Suprapubic skin (tissue), 4 donors: ENCODE results near the gene TBC1D19. TPM values are rescaled to one million over a fixed set of nuclear protein-coding genes. Genes with fewer than 3 reads are reported as not detected.

Experiments
- DNase-seq, 2 donors: peaks; one replicate each; pipeline ENCODE4 v3.0.0-alpha.2; 2019; ENCODE audit warnings: low spot score in 2 of 2
- H3K27ac ChIP-seq: fragments of 200-600 bp; sonication (generic); one replicate; pipeline ENCODE4 v1.5.1; 2019
- H3K27me3 ChIP-seq: fragments of 200-600 bp; sonication (generic); one replicate; pipeline ENCODE4 v1.5.1; 2019
- H3K36me3 ChIP-seq: fragments of 200-600 bp; sonication (generic); one replicate; pipeline ENCODE4 v1.5.1; 2019
- H3K4me1 ChIP-seq: fragments of 200-600 bp; sonication (generic); one replicate; pipeline ENCODE4 v1.5.1; 2019
- H3K4me3 ChIP-seq: fragments of 200-600 bp; sonication (generic); one replicate; pipeline ENCODE4 v1.5.1; 2019; ENCODE audit warnings: mild to moderate bottlenecking
- H3K9me3 ChIP-seq: fragments of 200-600 bp; sonication (generic); one replicate; pipeline ENCODE4 v1.5.1; 2019
- CTCF ChIP-seq, 2 donors: fragments of 200-600 bp in 1 of 2; fragments of 450-650 bp in 1 of 2; sonication (generic) in 1 of 2; IDR thresholded peaks; one replicate each; pipeline ENCODE4 v1.5.1; 2016 to 2019; ENCODE audit warnings: antibody characterized with exemption in 2 of 2, mild to moderate bottlenecking in 1 of 2, moderate library complexity in 1 of 2
- EP300 ChIP-seq: sonication (generic); formaldehyde crosslinking; IDR thresholded peaks from one replicate; pipeline ENCODE4 v1.6.1; 2017; ENCODE audit warnings: antibody characterized with exemption
- POLR2A ChIP-seq, 2 donors: fragments of 450-650 bp; IDR thresholded peaks; one replicate each; pipeline ENCODE4 v1.6.1; 2017; ENCODE audit warnings: antibody characterized with exemption in 2 of 2, mild to moderate bottlenecking in 2 of 2, moderate library complexity in 2 of 2
- POLR2AphosphoS5 ChIP-seq, 3 donors: sonication (generic); formaldehyde crosslinking; IDR thresholded peaks; one replicate each; pipeline ENCODE4 v1.6.1; 2017; ENCODE audit warnings: antibody characterized with exemption in 3 of 3
- WGBS: methylation state at CpG from one replicate; pipeline ENCODE4 v1.1.5; 2018; 5-methylcytosine and 5-hydroxymethylcytosine counted together
- total RNA-seq, 4 donors: library from RNA; depleted of rRNA; stranded (reverse); fragments of >200 nt; gene quantifications; one replicate each; pipeline ENCODE4 v1.1.0, GENCODE V29; 2016

The TBC1D19 gene
- total RNA-seq, 4 donors from 2014 or later = 6.2 to 16.2 (median 11.9) TPM

DNA sequence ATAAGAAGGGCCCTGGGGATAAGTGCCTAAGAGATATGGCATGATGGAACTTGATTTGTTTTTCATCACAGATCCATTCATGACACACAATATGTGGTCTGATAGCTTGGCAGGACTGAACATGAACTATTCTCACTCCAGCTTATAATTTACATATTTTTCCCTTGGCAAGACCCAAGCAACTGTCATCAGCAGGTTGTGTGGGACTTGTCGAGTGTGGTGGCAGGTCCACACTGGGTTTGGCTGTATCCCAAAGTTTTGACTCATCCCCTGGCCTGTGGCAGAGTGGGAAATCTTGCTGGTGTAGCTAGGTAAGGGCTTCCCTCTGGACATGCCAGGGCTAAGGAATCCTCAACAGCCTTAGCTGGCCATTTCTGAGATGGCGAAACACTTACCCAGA lies 195.8 kb downstream of the TBC1D19 start:
- Histone ChIP-seq H3K36me3 (no peaks in the 10 kb centered on the region), H3K9me3 (no peaks in the 10 kb centered on the region), H3K4me3 (no peak overlapping the region), H3K27me3 (no peaks in the 10 kb centered on the region), H3K4me1 (peaks cover 27% of the 10 kb centered on the region), H3K27ac (peak overlapping the region; percentile 76)
- no peak for DNase-seq
- no peak for TF ChIP-seq CTCF (IDR thresholded peaks at IDR 0.05)
- TF ChIP-seq EP300 = no peak
- no peak for TF ChIP-seq POLR2A (IDR thresholded peaks at IDR 0.05)
- no peak for TF ChIP-seq POLR2AphosphoS5 (IDR thresholded peaks at IDR 0.05)
- 23% methylated on average over 2 of the region's 2 CpGs for WGBS

- Histone ChIP-seq H3K4me3 (no peak overlapping the region), H3K4me1 (peaks cover 27% of the 10 kb centered on the region), H3K9me3 (no peaks in the 10 kb centered on the region), H3K36me3 (no peaks in the 10 kb centered on the region), H3K27ac (peak overlapping the region; percentile 65), H3K27me3 (no peaks in the 10 kb centered on the region)
- no peak for TF ChIP-seq CTCF (IDR thresholded peaks at IDR 0.05)
- TF ChIP-seq POLR2AphosphoS5 (IDR thresholded peaks at IDR 0.05) = no peak
- TF ChIP-seq POLR2A (IDR thresholded peaks at IDR 0.05) = no peak
- TF ChIP-seq EP300 = no peak
- 59% methylated on average over 1 of the region's 1 CpG for WGBS
- no peak for DNase-seq
Measured at GRCh38 chr4:26780539-26780938, 196.7 kb downstream of the TBC1D19 start.

DNA sequence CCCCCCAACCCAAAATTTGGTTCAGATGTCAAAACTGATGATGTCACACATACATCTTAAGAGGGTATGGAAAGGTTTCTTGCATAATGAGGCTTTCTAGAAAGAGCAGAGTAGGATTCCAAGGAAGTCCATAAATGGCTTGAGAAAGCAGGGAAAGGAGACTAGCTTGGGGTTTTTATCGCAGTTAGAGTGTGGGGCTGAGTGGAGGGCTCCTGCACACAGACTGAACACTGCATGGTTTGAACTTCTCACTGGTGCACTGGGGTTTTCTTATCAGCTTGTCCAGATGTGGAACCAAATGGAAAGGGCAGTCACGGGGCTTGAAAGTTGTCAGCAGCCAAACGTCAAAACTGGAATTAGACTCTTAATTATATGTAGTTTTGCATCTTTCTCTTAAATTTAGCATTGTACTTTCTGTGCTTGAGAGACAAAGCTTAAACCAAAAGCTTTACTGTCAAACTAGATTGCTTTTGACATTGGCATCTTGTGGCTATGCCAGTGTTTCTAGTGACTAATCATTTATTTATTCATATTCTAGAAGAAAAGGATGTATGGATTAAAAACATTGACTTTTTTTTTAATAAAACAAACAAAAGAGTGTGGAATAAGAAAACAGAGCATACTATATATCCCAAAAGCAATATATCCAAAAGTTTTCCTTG lies 198.4 kb downstream of the TBC1D19 start:
- no peak overlapping the region for H3K27ac ChIP-seq
- no peak overlapping the region for H3K4me3 ChIP-seq
- TF ChIP-seq POLR2A (IDR thresholded peaks at IDR 0.05) (no peak), CTCF (IDR thresholded peaks at IDR 0.05) (no peak), EP300 (no peak), POLR2AphosphoS5 (IDR thresholded peaks at IDR 0.05) (no peak)
- no peak for DNase-seq
- H3K9me3 ChIP-seq = no peaks in the 10 kb centered on the region
- no peaks in the 10 kb centered on the region for H3K27me3 ChIP-seq
- H3K36me3 ChIP-seq = no peaks in the 10 kb centered on the region
- H3K4me1 ChIP-seq = peaks cover 31% of the 10 kb centered on the region
- WGBS = 65% methylated on average over 3 of the region's 3 CpGs

DNA sequence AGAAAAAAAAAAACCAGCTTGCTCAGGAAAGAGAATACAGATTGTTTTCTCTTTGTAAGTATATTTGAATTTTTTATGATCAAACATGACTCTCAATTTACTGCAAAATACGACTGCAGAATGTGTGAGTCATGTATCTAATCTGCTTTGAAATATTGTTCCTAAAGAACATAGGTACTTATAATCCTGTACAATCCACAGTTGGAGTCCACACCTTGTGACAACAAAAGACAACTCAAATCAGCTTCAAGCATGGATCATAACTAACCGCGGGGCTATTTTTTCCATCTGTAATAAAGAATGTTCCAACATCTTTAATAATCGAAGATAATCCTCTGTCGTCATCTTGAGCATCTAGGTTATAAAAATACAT lies 198.9 kb downstream of the TBC1D19 start:
- Histone ChIP-seq H3K27me3 (no peaks in the 10 kb centered on the region), H3K27ac (no peak overlapping the region), H3K4me3 (no peak overlapping the region), H3K9me3 (no peaks in the 10 kb centered on the region), H3K4me1 (peaks cover 36% of the 10 kb centered on the region), H3K36me3 (no peaks in the 10 kb centered on the region)
- no peak for TF ChIP-seq POLR2AphosphoS5 (IDR thresholded peaks at IDR 0.05)
- no peak for TF ChIP-seq CTCF (IDR thresholded peaks at IDR 0.05)
- no peak for TF ChIP-seq POLR2A (IDR thresholded peaks at IDR 0.05)
- TF ChIP-seq EP300 = no peak
- 64% methylated on average over 5 of the region's 5 CpGs for WGBS
- DNase-seq = no peak

DNA sequence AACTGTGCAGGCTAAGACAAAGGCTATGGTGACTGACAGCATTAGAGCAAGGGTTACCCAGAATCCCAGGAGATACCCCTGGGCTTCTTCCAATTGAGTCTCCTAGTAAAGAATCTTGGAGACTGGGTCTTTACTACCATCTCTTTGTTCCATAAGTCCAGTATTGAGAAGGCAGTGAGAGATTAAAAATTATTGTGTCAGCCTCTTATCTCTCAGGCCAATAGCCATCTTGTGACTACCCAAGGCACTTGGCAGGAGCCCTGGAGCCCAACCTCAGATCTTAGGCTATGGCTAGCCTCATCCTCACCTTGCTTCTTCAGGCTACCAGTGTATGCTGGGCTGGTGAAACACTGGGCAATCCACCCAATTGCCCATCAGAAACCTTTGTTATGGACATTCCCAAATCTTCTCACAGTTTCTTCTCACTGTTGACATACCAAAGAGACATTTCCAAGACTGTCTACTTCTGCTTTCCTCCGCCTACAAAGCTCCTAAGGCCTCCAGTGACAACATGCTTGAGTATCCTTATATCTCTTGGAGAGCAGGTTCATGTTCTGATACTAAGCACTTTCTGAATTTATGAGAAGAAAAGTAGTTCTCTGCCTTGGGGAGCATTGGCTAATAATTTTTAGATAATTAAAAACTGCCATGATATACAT lies 200.5 kb downstream of the TBC1D19 start:
- no peaks in the 10 kb centered on the region for H3K9me3 ChIP-seq
- H3K27ac ChIP-seq = no peak overlapping the region
- no peak for DNase-seq
- peaks cover 37% of the 10 kb centered on the region for H3K4me1 ChIP-seq
- no peaks in the 10 kb centered on the region for H3K36me3 ChIP-seq
- 90% methylated on average over 1 of the region's 1 CpG for WGBS
- no peaks in the 10 kb centered on the region for H3K27me3 ChIP-seq
- no peak for TF ChIP-seq CTCF (IDR thresholded peaks at IDR 0.05)
- H3K4me3 ChIP-seq = no peak overlapping the region
